ENCODE measurements around the gene BOC.
"Not testable (repeated sequence)": the region's sequence is repeated elsewhere in the genome, so short reads cannot be mapped to it uniquely, and the experiment has no call there.

Gene BOC, protein sequence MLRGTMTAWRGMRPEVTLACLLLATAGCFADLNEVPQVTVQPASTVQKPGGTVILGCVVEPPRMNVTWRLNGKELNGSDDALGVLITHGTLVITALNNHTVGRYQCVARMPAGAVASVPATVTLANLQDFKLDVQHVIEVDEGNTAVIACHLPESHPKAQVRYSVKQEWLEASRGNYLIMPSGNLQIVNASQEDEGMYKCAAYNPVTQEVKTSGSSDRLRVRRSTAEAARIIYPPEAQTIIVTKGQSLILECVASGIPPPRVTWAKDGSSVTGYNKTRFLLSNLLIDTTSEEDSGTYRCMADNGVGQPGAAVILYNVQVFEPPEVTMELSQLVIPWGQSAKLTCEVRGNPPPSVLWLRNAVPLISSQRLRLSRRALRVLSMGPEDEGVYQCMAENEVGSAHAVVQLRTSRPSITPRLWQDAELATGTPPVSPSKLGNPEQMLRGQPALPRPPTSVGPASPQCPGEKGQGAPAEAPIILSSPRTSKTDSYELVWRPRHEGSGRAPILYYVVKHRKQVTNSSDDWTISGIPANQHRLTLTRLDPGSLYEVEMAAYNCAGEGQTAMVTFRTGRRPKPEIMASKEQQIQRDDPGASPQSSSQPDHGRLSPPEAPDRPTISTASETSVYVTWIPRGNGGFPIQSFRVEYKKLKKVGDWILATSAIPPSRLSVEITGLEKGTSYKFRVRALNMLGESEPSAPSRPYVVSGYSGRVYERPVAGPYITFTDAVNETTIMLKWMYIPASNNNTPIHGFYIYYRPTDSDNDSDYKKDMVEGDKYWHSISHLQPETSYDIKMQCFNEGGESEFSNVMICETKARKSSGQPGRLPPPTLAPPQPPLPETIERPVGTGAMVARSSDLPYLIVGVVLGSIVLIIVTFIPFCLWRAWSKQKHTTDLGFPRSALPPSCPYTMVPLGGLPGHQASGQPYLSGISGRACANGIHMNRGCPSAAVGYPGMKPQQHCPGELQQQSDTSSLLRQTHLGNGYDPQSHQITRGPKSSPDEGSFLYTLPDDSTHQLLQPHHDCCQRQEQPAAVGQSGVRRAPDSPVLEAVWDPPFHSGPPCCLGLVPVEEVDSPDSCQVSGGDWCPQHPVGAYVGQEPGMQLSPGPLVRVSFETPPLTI

DNA sequence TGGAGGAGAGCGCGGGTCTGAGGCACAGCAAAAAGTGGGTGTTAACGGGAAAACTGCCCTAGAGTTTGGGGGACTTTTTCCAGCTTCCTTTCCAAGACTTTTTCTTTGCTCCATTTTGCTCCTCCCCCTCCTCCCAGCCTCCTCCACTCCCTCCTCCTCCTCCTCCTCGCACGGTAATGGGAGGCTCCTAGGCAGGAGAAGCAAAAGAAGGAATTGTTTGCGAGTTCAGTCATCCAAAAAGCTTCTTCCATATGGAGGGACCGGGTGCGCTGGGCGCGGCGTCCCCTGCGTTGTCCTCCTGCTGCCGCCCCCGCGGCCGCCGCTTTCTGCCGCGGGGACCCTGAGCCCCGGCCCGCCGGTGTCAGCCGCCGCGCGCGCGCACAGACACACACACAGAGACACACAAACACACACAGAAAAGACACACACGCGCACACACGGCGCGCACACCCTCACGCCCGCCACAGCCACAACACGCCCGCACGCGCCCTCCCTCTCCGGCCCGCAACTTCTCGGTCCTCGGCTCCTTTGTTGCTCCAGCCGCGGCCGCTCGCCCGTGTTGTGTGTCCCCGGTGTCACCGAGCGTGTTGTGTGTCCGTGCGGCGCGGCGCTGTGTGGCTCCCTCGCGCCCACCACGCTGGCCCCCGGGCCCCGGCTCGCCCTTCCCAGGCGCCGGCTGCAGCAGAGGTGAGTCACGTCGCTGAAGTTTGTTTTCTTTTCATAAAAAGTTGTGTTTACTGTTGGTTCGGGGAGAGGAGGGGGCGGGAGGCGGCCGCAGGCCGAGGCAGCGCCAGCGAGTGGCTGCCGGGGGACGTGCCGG is at the start of gene BOC:
BOC (plus strand) TSS at position 228 of the 820 bp plus-strand sequence. CDS start 38,246 bp downstream, outside the sequence.
- no peak for DNase-seq (ENCODE audit: low read depth in 4 of 4, low spot score in 1 of 4)

DNA sequence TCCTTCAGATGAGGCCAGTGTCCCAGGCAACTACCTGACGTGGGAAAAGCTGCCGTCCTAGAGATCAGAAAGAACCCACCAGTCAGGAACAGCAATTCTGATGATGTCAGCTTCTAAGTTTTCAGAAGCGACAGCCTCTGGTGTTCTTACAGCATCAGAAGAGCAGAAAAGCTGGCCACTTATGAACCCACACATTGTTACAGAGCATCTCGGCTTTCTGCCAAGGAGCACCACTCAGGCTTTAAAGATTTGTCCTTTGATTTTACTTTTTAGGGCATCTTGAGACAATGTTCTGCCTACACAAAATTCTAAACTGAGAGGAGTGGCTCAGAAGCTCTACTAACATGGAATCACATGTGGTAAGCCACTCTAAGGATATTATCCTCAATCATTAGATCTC is 49.7 kb upstream of the BOC start:
- no peak for DNase-seq (ENCODE audit: low read depth in 4 of 4, low spot score in 1 of 4)

DNA sequence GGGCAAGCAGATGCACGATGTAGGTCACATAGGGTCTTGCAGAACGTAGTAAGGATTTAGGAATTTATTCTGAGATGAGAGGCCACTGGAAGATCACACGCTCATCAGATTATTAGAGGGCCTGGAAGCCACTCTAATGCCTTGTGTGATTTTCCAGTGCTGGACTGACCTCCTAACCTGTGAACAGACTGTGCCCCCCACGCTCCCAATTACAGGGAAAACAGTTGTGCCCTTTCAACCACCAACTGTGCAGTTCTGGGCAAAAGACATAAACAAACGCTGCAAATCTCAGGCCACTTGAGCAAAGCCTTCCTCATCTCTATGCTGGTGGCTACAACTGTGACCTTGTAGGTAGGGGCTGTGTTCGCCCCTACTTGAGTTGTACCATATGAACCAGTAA is 48.2 kb upstream of the BOC start:
- DNase-seq (ENCODE audit: low read depth in 4 of 4, low spot score in 1 of 4), result no peak

DNA sequence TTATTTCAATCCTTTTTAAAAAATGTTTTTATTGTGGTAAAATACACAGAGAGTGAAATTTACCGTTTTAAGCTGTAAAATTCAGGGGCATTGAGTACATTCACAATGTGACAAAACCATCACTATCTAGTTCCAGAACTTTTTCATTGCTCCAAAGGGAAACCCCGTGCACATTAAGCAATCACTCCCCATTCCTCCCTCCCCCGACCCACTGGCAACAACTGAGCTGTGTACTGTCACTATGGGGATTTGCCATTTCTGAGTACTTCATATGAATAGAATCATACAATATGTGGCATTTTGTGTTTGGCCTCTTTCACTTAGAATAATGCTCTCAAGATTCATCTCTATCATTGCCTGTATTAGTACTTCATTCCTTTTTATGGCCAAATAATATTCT is 45.5 kb upstream of the BOC start:
- DNase-seq (ENCODE audit: low read depth in 4 of 4, low spot score in 1 of 4), result no peak

DNA sequence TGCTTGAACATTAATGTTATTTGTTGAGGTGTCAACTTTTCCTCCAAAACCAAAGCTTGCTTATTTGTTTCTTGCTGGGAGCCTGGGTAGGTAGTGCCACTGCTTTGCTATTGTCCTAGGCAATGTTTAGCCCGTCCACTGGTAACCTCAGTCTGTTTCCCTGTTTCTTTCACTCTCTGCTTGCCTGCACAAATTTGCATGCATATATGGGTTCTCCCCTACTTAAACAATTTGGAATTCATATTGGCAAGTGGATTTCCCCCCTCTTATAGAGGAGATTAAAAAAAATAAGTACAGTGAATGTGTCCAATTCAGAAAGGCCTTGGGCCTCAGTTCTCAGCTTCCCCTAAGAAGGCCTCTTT is 45.0 kb upstream of the BOC start:
- DNase-seq (ENCODE audit: low read depth in 4 of 4, low spot score in 1 of 4), result no peak

DNA sequence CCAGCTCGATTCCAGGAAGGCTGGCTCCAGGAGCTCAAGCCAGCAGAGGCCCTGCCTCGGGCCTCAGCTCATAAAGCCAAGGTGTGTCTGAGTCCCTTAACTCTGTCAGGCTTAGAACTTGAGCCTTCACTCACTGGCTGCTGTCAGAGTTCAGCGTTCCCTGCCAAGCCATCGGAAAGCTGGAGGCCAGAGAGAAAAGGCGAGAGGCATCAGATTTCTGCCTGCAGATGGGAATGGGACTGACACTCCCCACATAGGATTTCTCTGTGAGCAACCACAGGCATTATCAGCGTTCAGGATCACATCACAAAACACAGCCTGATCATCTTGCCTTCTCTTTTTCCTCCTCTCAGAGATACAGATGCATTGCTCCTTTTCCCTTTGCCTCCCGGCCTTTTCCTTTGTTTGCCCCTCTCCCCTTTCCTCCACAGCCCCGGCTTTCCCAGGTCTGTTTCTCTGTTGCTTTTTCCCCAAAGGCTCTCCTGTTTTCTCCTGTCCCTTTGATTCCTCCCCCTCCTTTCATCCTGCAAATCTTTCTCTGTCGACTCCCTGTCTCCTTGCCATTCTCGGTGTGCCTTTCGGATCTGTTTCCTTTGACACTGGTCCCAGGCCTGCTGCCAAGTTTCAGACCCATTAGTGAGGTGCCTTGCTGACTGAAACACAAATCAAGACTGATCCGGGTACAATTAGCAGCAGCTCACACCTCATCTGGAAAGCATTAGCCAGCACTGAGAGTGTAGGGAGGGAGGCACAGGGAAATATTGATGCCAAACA is 44.5 kb upstream of the BOC start:
- no peak for DNase-seq (ENCODE audit: low read depth in 4 of 4, low spot score in 1 of 4)

DNA sequence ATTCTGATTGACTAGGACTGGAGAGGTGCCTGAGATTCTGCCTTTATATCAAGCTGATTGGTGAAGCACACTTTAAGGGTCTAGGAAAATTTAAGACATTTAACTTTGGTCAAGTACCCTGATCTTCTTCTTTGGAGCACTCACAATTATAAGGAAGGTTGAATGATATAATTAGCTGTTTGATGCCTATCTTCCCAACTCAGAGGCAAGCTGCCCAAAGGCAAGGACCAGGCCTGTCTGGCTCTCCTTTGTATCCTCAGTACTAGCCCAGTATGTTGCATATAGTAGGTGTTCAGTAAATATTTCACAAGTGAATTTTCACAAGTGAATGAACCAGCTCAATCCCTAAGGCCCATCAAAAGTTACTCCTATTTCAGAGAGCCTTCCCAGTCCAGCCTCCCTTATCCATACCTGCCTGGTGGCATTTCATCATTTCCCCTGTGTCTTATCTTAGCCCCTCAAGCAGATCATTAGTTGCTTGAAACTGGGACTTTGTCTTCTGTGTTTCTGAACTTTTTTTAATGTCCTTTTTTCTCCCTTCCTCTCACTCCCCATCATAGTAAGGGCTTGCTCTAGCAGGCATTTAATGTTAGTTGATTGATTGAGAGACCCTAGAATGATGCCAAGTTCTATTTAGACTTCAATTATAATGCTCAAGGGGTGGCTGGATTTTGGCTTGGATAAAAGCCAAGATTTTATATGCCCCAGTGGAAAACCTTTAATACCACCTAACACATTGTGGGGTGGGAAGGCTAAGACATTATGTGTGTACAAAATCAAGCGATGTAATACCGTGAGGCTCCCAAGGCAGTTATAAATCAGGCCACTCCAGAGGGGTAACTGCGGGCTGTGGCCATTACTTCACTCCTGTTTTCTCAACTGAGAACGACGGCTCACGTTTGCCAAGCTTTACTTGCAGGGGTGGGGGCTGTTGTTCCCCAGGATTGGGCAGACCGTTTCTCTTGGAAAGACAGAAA is 43.2 kb upstream of the BOC start:
- DNase-seq (ENCODE audit: low read depth in 4 of 4, low spot score in 1 of 4), result no peak

DNA sequence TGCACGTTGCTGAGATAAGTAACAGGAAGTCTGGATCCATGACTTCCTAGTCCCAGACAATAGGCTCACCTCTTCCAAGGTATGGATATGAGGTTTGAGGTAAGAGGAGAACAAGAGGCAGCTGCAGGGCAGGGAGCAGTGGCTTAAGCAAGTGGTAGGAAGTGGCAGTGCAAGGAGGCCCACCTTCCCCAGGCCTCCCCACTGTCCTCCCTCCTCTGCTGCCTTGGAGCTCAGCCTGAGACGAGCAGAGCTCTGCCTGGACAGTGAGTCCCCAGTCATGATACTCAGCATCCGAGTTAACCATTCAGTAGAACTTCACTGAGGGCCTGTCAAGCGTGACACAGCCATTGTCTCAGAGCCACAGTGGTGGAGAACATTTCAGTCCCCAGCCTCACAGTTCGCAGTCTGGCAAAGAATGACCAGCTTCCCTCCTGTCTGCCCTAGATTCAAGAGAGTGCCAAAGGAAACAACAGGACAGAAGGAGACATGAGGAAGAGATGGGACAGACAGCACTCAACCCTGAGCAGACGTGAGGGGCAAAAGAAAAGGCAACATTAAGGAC is 41.4 kb upstream of the BOC start:
- DNase-seq (ENCODE audit: low read depth in 4 of 4, low spot score in 1 of 4), result no peak

DNA sequence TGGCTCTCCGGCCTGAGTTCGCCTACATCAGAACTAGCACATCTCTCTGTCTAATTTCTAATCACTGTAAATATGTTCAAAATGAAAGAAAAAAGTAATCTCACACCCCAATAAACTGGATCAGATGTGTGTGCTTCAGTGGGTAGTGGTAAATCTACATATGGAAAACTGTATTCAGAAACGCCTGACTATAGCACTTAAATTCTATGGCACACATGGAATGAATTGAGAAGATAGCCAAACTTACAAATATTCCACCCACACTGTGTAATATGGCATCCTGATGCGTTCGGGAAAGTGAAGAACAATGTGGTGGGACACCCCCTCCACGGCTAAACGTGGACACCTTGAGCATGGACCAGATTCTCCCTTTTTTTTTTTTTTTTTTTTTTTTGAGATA is 40.6 kb upstream of the BOC start:
- DNase-seq (ENCODE audit: low read depth in 4 of 4, low spot score in 1 of 4), result no peak

DNA sequence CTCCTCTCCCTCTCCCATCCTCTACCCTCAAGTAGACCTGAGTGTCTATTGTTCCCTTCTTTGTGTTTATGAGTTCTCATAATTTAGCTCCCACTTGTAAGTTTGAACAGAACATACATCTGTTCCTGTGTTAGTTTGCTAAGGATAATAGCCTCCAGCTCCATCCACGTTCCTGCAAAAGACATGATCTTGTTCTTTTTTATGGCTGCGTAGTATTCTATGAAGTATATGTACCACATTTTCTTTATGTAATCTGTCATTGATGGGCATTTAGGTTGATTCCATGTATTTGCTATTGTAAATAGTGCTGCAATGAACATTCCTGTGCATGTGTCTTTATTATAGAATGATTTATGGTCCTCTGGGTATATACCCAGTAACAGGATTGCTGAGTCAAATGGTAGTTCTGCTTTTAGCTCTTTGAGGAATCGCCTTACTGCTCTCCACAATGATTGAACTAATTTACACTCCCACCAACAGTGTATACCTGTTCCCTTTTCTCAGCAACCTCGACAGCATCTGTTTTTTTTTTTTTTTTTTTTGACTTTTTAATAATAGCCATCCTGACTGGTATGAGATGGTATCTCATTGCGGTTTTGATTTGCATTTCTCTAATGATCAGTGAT is 39.6 kb upstream of the BOC start:
- not testable (repeated sequence) for DNase-seq (ENCODE audit: low read depth in 4 of 4, low spot score in 1 of 4)

DNA sequence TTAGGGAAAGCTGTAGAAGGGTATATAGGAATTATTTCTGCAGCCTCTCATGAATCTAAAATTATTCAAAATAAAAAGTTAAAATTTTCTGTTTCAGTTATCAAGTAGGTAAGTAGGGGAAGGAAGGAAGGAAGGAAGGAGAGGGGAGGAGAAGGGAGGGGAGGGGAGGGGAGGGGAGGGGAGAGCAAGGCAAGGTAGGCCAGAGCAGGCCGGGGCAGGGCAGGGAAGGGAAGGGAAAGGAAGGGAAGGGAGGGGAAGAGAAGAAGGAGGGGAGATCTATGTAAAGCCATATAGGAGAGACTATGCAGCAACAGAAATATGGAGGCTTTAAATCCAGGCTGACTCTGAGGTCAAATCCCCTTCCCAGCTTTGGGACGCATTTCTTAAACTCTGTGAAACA is 38.3 kb upstream of the BOC start:
- DNase-seq (ENCODE audit: low read depth in 4 of 4, low spot score in 1 of 4), result no peak

DNA sequence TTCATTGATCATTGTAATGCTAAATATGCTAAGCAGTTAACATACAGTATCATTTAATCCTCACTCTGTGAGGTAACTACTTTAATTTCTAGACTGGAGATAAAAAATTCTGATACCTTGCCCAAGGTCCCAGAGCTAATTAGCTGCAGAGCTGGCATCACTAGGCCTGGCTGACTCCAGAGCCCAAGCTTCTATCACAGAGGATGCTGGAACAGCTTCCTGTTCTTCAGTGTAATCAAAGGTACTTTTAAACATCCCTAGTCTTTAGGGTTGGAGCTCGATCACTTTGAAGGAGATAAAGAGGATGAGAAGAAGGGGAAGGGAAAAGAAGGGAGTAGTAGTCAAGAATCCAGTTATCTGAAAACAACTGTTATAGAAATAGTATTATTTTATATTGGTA is 37.1 kb upstream of the BOC start:
- no peak for DNase-seq (ENCODE audit: low read depth in 4 of 4, low spot score in 1 of 4)

DNA sequence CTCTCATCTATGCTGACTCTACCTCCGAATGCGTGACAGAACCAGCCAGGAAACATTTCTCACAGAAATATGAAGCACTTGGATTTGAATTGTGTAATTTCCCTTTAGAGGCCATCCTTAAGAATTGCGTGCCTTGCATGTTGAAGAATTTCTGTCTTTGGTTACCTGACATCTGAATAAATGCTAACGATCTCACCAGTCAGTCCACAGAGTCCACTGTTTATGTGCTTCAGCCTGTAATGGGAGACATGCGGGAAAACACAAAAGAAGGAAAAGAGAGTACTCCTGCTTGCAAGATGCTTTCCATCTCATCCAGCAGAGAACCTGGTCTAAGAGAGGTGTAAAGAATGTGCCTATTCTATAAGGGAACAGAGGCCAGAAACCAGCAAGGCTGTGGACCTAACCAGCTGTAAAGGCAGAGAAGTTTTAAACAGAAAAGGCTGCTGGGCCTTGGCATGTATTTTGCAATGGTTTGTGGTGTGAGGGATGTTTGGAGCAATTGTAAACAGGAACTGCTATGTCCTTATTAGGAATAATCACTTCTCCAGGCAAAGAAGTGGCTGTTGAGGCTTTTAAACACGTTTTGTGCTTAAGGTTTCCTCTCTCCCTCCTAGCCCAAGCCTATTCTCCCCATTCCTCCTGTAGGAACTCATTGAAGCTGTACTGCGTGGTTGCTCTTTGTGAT is 36.4 kb upstream of the BOC start:
- DNase-seq (ENCODE audit: low read depth in 4 of 4, low spot score in 1 of 4), result no peak

DNA sequence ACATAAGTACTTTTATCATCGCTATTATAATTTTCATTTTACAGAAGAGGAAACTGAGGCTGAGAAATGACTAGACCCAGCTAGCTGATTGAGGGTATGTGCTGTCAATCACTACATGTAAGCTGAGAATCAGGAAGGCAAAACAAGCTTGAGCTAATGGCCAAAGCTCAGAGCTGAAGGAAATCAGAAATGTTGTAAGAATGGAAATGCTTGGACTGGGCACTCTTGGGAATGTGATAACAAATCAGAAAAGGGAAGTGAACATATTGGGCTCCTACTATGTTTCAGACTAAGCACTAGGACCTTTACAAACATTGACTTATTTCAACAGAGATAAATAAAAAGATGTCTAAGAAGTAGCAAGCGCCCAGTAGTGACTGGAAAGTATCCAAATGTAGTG is 33.8 kb upstream of the BOC start:
- DNase-seq (ENCODE audit: low read depth in 4 of 4, low spot score in 1 of 4), result no peak

DNA sequence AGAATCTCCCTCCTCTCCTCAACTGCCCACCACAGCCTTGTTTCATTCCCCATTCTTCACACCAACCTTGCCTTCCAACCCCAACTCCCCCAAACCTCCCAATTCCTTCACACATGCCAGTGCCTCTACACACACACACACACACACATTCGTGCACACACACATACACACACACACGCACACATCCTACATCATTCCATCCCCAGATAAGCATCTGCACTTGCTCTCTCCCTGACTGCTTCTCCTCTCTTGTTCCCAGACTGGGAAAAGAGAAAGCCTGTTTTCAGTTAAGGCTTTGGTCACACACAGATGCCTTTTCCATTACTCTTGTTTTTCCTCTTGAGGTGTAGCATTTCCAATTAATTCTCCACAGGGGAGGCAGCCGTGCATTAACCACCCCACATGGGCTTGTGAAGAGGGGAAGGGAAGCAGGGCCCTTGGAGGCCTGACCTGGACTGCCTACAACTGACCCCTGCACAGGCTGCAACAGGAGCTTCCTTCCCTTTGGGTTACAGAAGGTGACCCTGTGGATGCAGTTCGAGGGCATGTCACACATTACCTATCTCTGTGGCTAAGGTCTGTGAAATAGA is 32.0 kb upstream of the BOC start:
- DNase-seq (ENCODE audit: low read depth in 4 of 4, low spot score in 1 of 4), result no peak

DNA sequence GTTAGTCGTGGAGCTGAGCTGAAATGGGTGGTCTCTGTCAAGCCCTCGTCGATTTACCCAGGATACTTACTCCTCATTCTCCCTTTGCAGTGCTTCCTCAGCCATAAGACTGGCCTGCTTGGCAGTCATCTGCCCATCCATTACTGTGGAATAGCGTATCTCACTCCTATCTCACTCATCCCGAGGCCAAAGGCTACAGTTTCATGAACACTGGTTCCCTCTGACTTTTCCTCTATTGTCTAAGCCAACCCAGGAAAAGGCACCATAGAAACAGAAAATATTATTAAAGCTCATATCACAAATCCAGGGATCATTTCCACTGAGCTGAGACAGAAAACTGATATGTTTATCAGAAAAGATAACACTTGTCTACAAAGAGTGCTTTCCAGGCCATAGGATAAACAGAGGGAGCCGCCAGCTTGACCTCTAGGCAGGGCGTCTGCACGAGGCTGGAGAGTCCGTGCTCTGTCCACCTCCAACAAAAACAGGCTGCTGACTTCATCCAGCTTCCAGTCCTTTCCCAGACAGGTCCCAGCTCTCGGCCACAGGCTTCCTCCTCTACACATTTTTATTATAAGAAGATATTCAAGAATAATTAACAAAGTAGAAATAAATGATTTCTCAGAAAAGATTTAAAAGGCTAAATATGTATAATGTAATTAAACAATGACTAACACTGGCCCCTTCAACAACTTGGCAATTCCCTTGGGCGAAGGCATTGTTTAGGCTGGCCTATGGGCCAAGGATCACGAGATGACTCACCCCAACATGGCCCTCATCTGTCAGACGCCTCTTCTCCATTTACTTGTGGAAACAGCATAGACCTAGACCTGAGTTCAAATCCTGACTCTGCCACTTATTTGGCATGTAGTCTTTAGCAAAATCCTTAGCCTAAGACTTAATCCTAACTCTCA is 27.4 kb upstream of the BOC start:
- no peak for DNase-seq (ENCODE audit: low read depth in 4 of 4, low spot score in 1 of 4)
